Activated naive CD4-positive, alpha-beta T cell treated with anti-CD3 and anti-CD28 coated beads for 36 hours (primary cell): Measurements from ENCODE around the gene DPP4. TPM values are rescaled to one million over a fixed set of nuclear protein-coding genes. Genes with fewer than 3 reads are reported as not detected.
"Not testable (repeated sequence)": the region's sequence is repeated elsewhere in the genome, so short reads cannot be mapped to it uniquely, and the experiment has no call there.

ENCODE experiments used
- CTCF ChIA-PET: fragments of 350-600 bp; sonication (Branson Sonifier 250); formaldehyde crosslinking; loops from one replicate; lab custom pipeline; 2021; ENCODE audit warnings: antibody characterized with exemption; lab: Charles Lee
- DNase-seq: peaks from one replicate; pipeline ENCODE4 v3.0.0-alpha.2; 2020
- H3K27ac Mint-ChIP-seq: one replicate; pipeline ENCODE4 v1.8.0; 2021; ENCODE audit warnings: mild to moderate bottlenecking, mixed read lengths
- H3K27me3 Mint-ChIP-seq: one replicate; pipeline ENCODE4 v1.8.0; 2021; ENCODE audit warnings: low read depth, mixed read lengths
- H3K36me3 Mint-ChIP-seq: one replicate; pipeline ENCODE4 v1.8.0; 2021; ENCODE audit warnings: low read depth, mixed read lengths
- H3K4me1 Mint-ChIP-seq: one replicate; pipeline ENCODE4 v1.8.0; 2021; ENCODE audit warnings: low read depth, mixed read lengths
- H3K4me3 Mint-ChIP-seq: one replicate; pipeline ENCODE4 v1.8.0; 2021; ENCODE audit warnings: mild to moderate bottlenecking, moderate library complexity, mixed read lengths
- H3K9me3 Mint-ChIP-seq: one replicate; pipeline ENCODE4 v1.8.0; 2021; ENCODE audit warnings: mixed read lengths
- intact Hi-C: fragments of 100-400 bp; cut with micrococcal nuclease; formaldehyde crosslinking; loops from one replicate; pipeline ENCODE4 v1.15.1; 2023
- total RNA-seq, 2 experiments: library from RNA; stranded (reverse); gene quantifications; one replicate each; pipeline ENCODE4 v1.2.3, GENCODE V29; 2021

Gene DPP4
- total RNA-seq, 2 experiments from 2014 or later, result 11.9 to 12.9 TPM

DNA sequence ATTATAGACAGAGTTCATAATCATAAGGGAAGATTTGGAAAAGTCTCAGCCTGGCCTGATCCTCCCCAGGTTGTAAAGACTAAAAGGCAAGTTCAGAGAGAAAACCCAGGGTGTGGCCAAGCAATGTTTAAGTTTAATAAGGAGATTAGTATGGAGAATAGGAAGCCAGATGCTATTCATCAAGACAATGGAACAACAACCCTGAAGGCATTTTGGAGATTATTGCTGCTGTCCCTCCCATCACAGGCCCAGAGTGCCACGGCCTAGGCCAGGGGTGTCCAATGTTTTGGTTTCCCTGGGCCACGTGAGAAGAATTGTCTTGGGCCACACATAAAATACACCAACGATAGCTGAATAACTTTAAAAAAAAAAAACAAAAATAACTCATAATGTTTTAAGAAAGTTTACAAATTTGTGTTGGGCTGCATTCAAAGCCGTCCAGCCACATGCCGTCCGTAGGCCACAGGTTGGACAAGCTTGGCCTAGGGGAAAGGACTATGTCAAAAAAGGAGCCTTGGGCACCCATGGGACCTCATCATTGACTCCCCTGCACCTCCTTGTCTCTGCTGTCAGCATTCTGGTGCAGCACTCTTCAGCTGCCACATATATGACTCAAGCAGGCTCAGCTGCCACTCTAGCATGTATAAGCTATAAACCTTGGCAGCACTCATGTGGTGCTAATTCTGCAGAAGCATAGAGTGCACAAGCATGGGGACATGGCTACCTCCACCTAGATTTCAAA is 20.8 kb downstream of the DPP4 start:
- intact Hi-C loops, result no loop called here
- CTCF ChIA-PET, result interaction anchor here (1.5 to 1.6 kb wide), 2 partner anchors 16 to 20 kb away, joined by 3 to 4 read pairs; no protein-coding TSS in a partner anchor
- peaks cover 54% of the 10 kb centered on the region for H3K4me1 Mint-ChIP-seq
- no peak overlapping the region for H3K27ac Mint-ChIP-seq
- no peak overlapping the region for H3K4me3 Mint-ChIP-seq
- H3K27me3 Mint-ChIP-seq, result no peaks in the 10 kb centered on the region
- peaks cover 9% of the 10 kb centered on the region for H3K9me3 Mint-ChIP-seq
- H3K36me3 Mint-ChIP-seq, result peaks cover 13% of the 10 kb centered on the region
- no peak for DNase-seq

DNA sequence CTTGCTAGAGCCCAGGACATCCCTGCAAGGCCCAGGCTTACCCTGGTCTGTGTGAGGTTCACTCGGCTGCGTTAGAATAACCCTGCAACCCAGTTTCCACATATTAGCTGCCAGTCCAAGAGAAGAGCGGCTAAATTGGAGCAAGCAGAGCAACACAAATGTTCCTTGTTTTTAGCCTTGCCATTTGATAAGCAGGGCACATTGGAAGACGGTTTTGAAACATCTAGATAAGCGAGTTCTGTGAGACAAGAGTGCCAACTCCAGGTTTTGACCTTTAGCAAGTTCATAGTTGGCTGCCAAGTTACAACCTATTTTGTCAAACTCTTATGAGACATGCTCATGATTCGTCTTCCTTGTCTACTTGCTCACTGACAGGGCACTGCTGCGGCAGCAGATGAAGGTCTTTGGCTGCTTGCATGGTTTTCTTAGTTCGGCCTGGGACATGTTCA is 23.5 kb downstream of the DPP4 start:
- Mint-ChIP-seq H3K4me1 (peaks cover 28% of the 10 kb centered on the region), H3K36me3 (peaks cover 9% of the 10 kb centered on the region), H3K27me3 (no peaks in the 10 kb centered on the region), H3K9me3 (no peaks in the 10 kb centered on the region), H3K27ac (no peak overlapping the region), H3K4me3 (no peak overlapping the region)
- no peak for DNase-seq
- intact Hi-C loops, result no loop called here
- CTCF ChIA-PET, result interaction anchor here (1.1 kb wide), 1 partner anchor 18 kb away, joined by 3 read pairs; no protein-coding TSS in a partner anchor

DNA sequence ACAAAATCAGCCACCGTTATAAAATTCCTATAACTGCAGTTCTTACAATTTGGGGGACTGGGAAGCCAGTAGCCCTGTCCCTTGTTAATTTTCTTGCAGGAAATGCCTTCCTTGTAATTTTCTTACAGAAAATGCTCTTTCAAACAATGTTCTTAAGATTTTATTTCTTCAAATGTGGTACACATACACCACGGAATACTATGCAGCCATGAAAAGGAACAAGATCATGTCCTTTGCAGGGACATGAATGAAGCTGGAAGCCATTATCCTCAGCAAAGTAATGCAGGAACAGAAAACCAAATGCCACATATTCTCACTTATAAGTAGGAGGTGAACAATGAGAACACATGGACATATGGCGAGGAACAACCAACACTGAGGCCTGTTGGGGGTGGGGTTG is 24.9 kb downstream of the DPP4 start:
- H3K27ac Mint-ChIP-seq, CTCF ChIA-PET, H3K9me3 Mint-ChIP-seq, H3K4me3 Mint-ChIP-seq, intact Hi-C loops, DNase-seq, H3K36me3 Mint-ChIP-seq, H3K27me3 Mint-ChIP-seq: not testable (repeated sequence)
- peaks cover 17% of the 10 kb centered on the region for H3K4me1 Mint-ChIP-seq

DNA sequence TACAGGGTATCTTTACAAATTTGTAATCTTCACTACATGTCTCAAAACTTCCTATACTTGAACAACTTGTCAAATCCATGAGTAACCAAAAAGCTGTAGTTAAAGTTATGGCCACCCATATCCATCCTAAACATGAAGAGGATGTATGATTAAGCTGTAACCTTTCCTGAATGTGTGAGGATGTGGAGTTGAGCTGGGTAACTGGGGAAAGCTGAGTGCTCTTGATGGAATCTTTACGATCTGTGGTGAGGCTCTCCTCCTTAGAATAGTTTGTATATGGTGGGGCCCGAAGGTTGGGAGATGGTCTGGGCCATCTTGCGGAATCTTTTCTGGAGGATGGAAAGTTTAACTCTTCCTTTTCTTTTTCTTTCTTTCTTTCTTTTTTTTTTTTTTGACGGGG is 29.4 kb downstream of the DPP4 start:
- Mint-ChIP-seq H3K4me3 (no peak overlapping the region), H3K36me3 (peaks cover 14% of the 10 kb centered on the region), H3K27me3 (no peaks in the 10 kb centered on the region), H3K9me3 (no peaks in the 10 kb centered on the region), H3K4me1 (peaks cover 5% of the 10 kb centered on the region), H3K27ac (no peak overlapping the region)
- intact Hi-C loops, result no loop called here
- CTCF ChIA-PET, result no interaction called here
- no peak for DNase-seq

DNA sequence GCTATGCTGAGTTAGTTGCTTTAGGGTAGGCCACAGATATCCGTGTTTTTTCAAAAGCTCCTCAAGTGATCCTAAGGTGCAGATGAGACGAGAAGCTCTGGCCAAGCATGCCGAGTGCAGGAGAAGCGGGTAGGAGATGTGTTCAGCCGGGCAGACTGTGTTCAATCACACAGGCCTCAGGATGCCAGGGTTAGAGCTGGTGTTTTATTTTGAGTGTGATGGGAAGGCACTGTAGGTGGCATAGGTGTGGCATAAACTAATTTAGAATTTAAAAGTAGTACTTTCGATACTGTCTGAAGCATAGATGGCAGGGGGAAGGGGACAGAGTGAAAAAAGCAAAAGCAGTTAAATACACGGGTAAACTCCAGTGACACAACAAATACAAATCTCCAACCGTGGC is 30.9 kb downstream of the DPP4 start:
- Mint-ChIP-seq H3K36me3 (peaks cover 17% of the 10 kb centered on the region), H3K4me3 (no peak overlapping the region), H3K27ac (no peak overlapping the region), H3K9me3 (no peaks in the 10 kb centered on the region), H3K27me3 (no peaks in the 10 kb centered on the region), H3K4me1 (no peaks in the 10 kb centered on the region)
- CTCF ChIA-PET, result interaction anchor here (0.8 to 1.5 kb wide), 2 partner anchors 9 to 32 kb away, joined by 3 to 5 read pairs; partner anchors contain the start of gene DPP4
- intact Hi-C loops, result no loop called here
- no peak for DNase-seq

DNA sequence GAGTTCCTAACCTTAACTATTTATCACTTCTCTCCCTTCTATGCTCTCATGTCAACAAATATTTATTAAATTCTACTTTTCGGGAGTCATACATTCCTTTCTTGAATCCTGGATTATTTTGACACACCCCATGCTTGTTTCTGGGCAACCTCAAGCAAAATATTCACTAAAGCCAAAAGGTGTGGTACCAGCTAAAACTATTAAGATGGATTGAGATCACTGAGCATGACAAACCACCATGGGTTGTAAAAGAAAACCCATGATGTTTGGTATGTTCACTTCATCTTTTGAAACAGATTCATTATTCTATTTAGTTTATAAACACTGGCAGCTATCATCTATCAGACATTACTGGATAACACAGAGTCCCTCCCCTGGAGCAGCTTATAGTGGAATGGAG is 32.5 kb downstream of the DPP4 start:
- no peak overlapping the region for H3K27ac Mint-ChIP-seq
- CTCF ChIA-PET, result interaction anchor here (0.6 kb wide), 1 partner anchor 738 kb away, joined by 5 read pairs; no protein-coding TSS in a partner anchor
- no peak overlapping the region for H3K4me3 Mint-ChIP-seq
- no peaks in the 10 kb centered on the region for H3K9me3 Mint-ChIP-seq
- no peaks in the 10 kb centered on the region for H3K27me3 Mint-ChIP-seq
- intact Hi-C loops, result no loop called here
- no peak for DNase-seq
- H3K36me3 Mint-ChIP-seq, result peaks cover 21% of the 10 kb centered on the region
- H3K4me1 Mint-ChIP-seq, result no peaks in the 10 kb centered on the region

DNA sequence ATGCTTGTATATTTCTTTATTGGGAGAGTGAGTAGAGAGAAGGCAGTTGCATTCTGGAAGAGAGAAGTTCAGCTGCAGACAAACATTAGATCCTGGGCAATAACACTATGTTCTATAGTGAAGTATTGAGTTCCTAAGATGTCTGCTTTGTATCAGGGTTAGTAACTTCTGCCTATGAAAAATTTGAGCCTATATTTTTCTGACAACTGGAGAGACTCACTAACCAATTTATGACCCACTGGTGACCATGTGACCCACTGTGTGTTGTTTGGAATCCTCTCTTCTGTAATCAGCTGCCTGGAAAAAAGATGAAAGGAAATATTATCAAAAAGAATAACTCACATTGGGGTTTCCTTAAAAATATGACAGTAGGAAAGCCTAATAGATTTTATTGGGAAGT is 35.3 kb downstream of the DPP4 start:
- H3K4me1 Mint-ChIP-seq, result no peaks in the 10 kb centered on the region
- CTCF ChIA-PET, result no interaction called here
- no peaks in the 10 kb centered on the region for H3K9me3 Mint-ChIP-seq
- no peak overlapping the region for H3K4me3 Mint-ChIP-seq
- no peak for DNase-seq
- peaks cover 33% of the 10 kb centered on the region for H3K36me3 Mint-ChIP-seq
- intact Hi-C loops, result no loop called here
- H3K27ac Mint-ChIP-seq, result no peak overlapping the region
- no peaks in the 10 kb centered on the region for H3K27me3 Mint-ChIP-seq

DNA sequence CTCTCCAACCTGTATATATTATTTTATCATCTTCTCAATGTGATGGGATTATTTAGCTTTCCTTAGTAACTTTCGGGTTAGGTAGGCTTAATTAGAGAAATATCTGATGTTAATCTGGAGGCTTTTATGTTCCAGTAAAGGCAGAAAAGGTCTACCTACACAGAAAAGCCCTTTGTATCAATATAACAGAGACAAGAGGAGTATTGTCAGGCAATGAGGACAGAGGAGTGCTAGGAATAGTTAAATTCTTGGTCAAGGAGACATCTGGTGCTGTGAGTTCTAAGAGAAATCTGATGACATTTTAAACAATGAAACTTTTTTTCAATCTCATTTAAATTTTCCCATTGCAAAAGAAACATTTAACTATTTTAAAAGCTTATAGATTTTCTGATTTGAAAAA is 36.1 kb downstream of the DPP4 start:
- CTCF ChIA-PET, result interaction anchor here (0.7 to 1.1 kb wide), 2 partner anchors 16 to 894 kb away, joined by 3 to 4 read pairs; no protein-coding TSS in a partner anchor
- H3K9me3 Mint-ChIP-seq, result no peaks in the 10 kb centered on the region
- no peak for DNase-seq
- no peak overlapping the region for H3K27ac Mint-ChIP-seq
- no peaks in the 10 kb centered on the region for H3K4me1 Mint-ChIP-seq
- no peak overlapping the region for H3K4me3 Mint-ChIP-seq
- intact Hi-C loops, result no loop called here
- H3K36me3 Mint-ChIP-seq, result peaks cover 40% of the 10 kb centered on the region
- no peaks in the 10 kb centered on the region for H3K27me3 Mint-ChIP-seq

DNA sequence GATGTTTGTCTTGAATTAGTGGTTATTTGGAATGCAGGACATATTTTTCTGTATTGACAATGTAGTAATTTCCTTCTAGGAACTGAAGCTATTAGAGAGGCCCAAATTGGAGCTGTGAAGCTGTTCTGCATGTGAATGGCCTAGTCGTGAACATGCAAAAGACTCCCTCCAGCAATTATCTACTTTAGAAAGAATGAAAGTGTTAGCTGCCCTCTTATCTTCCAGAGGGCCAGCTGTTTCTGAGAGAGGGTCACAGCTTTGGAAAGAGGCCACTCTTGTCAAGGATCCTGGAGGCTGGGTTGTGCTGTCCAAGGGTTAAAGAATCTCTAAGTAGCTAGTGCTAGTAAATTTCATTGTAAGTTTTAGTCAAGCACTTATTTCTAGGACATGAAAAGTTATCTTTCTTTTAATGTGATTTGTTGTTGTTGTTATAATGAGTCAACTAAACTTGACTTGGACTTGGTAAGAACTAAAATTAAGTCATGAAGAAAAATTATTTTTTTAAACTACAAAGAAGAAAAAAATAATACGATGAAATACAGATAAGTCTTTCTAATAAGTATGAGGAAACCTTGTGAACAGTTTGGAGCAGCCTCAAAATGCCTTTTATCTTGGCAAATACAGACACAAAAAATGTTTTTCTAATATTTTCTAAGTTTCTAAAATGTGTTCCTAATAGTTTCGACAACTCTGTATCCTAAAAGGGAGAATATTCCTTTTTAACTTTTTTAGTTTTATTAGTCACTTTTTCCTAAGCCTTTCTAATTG is 36.8 kb downstream of the DPP4 start:
- Mint-ChIP-seq H3K27ac (no peak overlapping the region), H3K9me3 (no peaks in the 10 kb centered on the region), H3K27me3 (no peaks in the 10 kb centered on the region), H3K4me3 (no peak overlapping the region), H3K36me3 (peaks cover 37% of the 10 kb centered on the region), H3K4me1 (no peaks in the 10 kb centered on the region)
- no peak for DNase-seq
- CTCF ChIA-PET, result interaction anchor here (1.1 kb wide), 1 partner anchor 17 kb away, joined by 4 read pairs; no protein-coding TSS in a partner anchor
- intact Hi-C loops, result no loop called here

DNA sequence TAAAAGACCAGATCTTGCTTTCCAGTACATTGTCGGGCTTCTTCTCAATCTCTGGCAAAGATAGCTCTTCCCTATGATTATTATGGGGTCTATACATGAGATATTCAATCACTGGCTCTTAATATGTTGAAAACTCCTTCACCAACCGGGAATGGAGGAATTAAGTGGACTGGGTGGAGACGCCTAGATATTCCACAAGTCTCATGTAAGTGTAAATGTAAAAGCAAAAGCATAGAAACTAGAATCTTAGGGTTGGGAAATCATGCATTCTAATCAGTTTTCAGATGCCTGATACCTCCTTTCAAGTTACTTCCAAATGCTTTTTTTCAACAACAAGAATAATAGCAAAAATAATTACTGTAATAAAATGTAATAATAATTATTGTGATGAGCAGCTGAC is 38.0 kb downstream of the DPP4 start:
- CTCF ChIA-PET, result interaction anchor here (0.6 to 1.6 kb wide), 2 partner anchors 13 to 16 kb away, joined by 4 to 7 read pairs; no protein-coding TSS in a partner anchor
- H3K36me3 Mint-ChIP-seq, result peaks cover 38% of the 10 kb centered on the region
- no peak for DNase-seq
- no peaks in the 10 kb centered on the region for H3K4me1 Mint-ChIP-seq
- H3K27me3 Mint-ChIP-seq, result no peaks in the 10 kb centered on the region
- H3K27ac Mint-ChIP-seq, result no peak overlapping the region
- no peaks in the 10 kb centered on the region for H3K9me3 Mint-ChIP-seq
- intact Hi-C loops, result no loop called here
- H3K4me3 Mint-ChIP-seq, result no peak overlapping the region

DNA sequence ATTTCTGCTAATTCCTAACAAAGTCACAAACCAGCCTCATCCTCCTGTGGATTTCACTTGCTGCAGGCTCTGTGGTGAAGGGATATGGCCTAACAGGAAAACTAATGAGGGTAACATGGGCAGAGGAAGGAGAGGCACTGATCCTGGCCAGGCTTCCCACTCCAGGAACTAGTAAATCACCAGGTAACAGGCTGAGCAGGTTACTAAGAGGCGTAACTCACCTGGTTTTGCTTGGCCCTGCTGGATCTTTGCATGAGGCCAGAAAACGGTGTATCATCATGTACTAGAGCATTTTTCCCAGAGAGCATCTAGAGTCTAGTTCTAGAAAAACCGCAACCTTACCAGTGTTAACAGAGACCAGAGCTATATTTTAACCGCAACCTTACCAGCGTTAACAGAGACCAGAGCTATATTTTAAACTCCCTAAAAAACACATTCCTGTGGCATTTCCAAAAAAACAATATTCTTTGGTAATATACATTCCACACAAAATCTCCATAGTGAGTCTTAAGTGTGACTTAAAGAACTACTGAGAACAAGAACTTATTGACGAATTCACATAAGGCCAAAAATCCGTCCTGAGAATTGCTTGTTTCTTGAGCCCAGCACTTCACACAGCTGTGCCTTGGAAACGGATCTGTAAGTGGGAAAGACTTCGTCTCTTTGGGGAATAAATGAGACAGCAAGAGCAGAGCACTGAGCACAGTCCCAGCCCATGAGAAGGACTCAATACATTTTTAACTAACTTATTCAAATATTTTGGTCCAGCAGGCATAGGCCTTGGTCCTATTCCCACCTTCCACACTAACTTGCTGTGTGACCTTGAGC is 43.4 kb downstream of the DPP4 start:
- intact Hi-C loops, result no loop called here
- peaks cover 31% of the 10 kb centered on the region for H3K36me3 Mint-ChIP-seq
- H3K4me3 Mint-ChIP-seq, result no peak overlapping the region
- H3K27me3 Mint-ChIP-seq, result no peaks in the 10 kb centered on the region
- H3K4me1 Mint-ChIP-seq, result peaks cover 18% of the 10 kb centered on the region
- no peak overlapping the region for H3K27ac Mint-ChIP-seq
- H3K9me3 Mint-ChIP-seq, result no peaks in the 10 kb centered on the region
- no peak for DNase-seq
- CTCF ChIA-PET, result no interaction called here
